ENCODE results near the gene FREM3.

- TF ChIP-seq EZH2phosphoT487 (conservative IDR thresholded peaks at IDR 0.05; ENCODE audit: low read length) (no peak), CTCF (IDR thresholded peaks at IDR 0.05; ENCODE audit: insufficient read depth, low read length, poor library complexity, severe bottlenecking) (no peak)
These were observed 43.1 kb upstream of the FREM3 start for GRCh38 chr4:143743591-143743990.

All from SU-DHL-6 (cell line).